HG03354 (cell line): ENCODE measurements around the gene UTP4.

Source experiments
- ATAC-seq: cut with Tn5 transposase; IDR thresholded peaks from one replicate; pipeline ENCODE4 v1.9.1; 2021; ENCODE audit warnings: mild to moderate bottlenecking; ENCODE audit not compliant: unreplicated experiment, poor library complexity, severe bottlenecking

UTP4 gene

DNA sequence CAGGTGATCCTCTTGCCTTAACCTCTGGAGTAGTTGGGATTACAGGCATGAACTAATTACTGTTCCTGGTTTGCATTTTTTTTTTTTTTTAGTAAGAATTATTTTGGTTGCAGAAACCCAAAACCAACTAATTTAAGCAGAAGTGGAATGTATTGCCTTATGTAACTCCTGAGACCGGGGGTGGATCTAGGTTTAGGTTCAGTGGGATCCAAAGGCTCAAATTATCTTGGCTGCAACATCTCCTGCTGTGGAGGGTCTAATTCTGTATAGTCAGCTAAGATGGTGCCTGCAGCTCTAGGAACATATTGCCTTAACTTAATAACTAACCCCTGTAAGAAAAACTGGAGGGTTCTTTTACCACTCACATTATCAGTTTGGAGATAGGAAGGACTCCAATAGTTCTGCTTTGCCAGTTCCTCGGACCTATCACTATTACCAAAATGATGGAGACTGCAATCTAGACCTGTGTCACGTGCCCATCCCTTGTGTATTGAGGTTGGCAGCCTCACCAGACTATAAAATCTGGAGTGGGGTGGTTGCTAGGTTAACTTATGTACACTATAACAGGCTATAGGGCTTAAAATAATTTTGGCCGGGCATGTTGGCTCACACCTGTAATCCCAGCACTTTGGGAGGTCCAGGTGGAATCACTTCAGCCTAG is 63.0 kb downstream of the UTP4 start:
- ATAC-seq: no peak

DNA sequence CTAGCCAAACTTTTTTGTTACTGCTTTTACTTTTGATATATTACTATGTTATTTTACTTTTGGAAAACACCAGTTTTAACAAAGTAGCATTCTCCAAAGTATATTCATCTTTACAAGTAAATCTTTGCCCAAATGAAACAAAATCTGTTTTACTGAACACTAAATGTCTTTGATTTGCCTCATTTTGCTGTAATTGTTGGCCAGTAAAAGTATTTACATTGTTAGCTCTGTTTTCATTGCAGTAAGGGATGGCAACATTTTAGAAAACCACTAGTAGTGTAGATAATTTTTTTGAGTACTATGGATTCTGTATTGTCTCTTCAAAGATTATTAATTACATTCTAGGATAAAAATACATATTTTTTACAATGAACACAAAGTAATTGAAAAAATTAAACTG is 65.1 kb downstream of the UTP4 start:
- no peak for ATAC-seq

DNA sequence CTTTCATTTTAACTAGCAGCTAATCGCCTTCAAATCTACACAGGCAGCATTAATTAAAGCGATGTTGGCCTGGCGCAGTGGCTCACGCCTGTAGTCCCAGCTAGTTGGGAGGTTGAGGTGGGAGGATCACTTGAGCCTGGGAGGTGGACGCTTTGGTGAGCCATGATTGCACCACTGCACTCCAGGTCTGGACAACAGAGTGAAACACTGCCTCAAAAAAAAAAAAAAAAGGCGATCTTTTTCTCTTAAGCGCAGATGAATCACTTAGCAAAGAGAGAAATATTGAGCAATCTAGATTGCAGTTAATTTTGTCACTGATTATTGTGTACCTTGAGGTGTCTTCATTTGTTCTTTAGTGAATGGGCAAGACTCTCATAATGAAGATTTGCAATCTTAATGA is 66.9 kb downstream of the UTP4 start:
- ATAC-seq: no peak

DNA sequence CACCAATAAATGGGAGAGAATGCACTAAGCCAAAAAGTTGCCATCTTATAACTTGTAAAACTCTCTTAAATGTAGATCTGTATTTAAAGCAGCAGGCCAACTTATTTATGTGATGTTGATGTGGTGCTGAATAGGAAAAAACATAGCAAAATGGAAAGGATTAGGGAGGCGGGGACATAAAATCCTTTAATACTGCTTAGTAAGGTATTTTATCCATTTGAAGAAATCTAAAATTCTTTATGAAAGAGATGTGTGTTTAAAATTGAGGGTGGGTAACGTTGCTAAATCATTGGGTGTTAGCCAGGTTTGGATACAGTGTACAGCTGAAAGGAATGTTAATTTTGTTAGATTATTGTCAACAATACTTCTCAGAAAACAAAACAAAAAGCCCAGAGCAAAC is 68.8 kb downstream of the UTP4 start:
- ATAC-seq: no peak

DNA sequence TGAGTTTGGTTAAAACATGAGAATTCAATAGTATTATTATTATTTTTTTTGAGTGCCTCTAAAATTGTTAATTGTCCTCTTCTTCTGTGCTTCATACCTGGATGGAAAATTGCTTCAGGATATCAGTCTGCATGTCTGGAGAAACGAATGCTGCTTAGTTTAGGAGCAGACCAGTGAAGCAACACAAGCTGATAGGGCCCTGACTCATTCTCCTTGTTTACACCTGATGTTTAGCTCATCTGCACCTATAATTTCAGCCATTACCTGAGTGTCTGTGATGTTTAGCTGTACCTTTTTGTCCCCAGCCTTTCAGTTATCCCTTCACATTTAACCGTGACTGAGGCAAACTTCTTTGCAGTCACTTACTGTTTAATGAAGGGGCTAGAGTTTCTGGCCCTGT is 69.3 kb downstream of the UTP4 start:
- ATAC-seq: no peak

DNA sequence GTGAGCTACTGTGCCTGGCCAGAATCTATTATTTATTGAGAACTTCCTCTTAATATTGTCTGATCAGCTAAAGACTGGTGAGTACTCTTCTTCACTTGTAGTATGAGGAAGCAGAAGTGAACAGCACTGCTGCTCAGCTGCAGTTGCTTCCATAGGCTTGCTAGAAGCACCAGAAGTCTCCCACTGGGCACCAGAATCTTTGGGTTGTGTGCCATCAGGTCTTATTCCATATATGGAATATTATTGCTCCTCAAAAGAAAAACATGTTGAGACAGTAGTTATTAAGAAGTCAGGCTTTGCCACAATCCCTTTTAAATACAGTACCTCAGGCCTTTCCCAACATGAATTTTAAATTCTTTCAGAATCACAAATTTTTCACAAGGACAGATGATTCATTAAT is 71.7 kb downstream of the UTP4 start:
- ATAC-seq: no peak

DNA sequence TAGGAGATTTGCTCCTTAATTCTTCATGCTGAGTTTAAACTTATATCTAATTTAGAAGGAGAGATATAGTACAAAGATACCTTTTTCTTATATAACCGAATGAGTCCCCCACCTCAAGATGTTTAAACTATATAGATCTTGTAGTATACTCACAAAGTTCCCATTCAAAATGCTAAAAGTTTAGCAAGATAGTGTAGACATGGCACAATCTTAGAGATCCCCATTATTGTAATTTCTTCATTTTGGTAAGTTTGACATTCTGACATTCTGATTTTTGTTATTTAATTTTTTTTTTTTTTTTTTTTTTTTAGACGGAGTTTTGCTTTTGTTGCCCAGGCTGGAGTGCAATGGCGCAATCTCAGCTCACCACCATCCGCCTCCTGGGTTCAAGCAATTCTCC is 77.3 kb downstream of the UTP4 start:
- no peak for ATAC-seq

DNA sequence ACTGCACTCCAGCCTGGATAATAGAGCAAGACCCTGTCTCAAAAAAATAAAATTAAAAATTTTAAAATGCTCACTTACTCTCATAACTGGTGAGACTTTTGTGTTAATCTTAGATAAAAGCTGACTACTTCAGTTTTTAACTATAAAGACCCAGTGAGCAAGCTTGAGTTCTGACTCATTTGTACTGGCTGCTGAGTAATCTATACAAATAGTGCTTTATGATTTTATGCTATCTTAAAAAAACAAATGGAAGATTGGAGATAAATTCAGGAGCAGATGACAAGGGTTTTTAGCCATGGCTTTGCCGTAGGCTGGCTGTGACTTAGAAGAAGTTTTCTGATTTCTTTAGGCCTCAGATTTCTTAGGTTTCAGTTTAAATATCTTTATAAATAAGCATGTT is 85.0 kb downstream of the UTP4 start:
- no peak for ATAC-seq
